NCI-H2196 treated with DMSO at 0.1 percent for 48 hours (cell line): ENCODE results near the gene EMC1.
"Not testable (repeated sequence)": the region's sequence is repeated elsewhere in the genome, so short reads cannot be mapped to it uniquely, and the experiment has no call there.

Source experiments
- DNase-seq: peaks from one replicate; lab custom pipeline; 2025; ENCODE audit not compliant: unreplicated experiment; lab: John Stamatoyannopoulos, UW

EMC1 gene

DNA sequence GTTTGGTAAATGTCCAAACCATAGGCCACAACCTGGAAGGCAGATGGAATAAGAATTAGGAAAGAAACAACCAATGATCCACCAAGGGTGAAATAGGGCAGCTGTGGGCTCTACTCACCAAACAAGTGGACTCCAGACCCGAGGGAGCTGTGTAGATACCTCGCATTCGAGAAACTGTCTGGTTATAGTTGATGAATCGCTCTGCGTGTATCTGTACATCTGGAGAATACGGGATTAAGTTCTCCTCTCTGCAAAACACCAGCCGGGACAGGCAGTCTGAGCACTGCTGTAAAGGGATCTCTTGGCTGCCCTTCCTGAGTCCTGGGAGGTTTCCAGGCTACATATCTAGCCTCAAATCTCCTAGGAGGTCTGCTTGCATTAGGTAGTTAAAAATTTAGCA, 31.9 kb downstream of the EMC1 start:
- DNase-seq = no peak

DNA sequence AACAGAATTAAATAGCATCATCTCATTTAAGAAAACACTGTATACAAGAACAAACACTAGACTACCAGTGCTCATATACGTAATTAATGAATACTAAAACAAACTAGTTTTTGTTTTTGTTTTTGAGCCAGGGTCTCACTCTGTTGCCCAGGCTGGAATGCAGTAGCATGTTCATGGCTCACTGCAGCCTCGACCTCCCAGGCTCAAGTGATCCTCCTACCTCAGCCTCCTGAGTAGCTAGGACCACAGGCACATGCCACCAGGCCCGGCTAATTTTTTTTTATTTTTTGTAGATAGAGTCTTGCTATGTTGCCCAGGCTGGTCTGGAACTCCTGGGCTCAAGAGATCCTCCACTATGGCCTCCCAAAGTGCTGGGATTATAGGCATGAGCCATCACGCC, 34.7 kb downstream of the EMC1 start:
- DNase-seq = not testable (repeated sequence)

DNA sequence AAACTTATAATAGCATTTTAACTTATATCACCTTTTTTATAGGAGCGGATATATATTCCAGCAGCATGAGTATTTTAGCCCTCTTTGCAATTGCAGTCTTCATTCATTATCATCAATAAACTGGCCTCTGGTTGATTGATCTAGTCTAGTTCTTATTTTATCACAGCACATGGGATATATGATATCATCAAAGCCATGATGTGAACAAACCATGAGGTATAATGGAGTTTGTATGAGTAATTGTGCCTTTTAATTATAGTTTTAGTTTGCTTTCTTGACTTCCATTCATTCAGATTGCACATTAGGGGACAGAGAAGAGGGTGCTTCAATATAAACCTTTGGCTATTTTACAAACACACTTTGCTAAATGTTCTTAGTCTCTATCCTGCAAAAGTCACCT, 37.7 kb downstream of the EMC1 start:
- DNase-seq = no peak

DNA sequence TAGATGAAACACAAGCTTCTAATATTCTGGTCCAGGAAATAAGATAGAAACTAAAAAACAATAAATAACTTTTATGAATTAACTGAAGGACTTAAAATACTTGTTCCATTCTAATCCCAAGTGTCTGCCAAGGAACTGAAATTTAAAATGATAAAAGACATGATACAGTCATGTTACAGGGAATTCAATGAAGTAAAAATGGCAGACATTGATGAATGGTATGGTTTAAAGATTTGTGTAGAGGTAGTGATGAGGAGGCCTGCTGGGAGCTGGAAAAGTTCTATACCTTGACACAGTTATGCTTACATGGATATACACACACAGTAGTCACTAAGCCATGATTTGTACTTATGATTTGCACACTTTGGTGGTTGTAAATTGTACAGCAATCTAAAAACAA, 39.2 kb downstream of the EMC1 start:
- no peak for DNase-seq

DNA sequence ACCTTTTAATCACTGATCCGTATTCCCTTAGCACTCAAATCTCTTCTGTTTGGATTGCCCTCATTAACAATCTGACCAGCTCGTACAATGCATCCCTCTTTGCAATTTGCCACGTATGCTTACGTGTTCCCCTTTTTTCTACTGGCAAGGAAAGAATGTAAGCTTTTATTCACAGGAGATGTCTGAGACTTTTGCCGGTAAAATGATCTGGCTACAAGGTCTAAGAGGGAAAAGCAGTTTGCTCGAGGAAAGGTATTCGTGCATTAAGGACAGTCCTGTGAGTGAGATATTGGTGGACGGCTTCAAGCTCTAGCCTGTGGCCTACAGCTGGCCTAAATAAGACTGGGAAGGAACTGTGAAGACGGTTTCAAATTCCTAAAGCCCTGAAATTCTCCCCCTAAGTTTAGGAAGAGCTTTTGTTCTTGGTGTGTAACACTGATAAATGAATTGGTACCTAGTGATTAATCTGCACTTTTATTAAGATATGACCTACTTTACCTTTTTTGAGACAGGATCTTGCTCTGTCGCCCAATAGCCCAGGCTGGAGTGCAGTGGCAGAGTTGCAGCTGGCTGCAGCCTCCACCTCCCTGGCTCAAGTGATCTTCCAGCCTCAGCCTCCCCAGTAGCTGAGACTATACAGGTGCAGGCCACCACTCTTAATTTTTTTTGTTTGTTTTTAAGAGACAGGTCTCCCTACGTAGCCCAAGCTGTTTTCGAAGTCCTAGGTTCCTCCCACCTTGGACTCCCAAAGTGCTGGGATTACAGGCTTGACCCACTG, 40.4 kb downstream of the EMC1 start:
- DNase-seq = no peak

DNA sequence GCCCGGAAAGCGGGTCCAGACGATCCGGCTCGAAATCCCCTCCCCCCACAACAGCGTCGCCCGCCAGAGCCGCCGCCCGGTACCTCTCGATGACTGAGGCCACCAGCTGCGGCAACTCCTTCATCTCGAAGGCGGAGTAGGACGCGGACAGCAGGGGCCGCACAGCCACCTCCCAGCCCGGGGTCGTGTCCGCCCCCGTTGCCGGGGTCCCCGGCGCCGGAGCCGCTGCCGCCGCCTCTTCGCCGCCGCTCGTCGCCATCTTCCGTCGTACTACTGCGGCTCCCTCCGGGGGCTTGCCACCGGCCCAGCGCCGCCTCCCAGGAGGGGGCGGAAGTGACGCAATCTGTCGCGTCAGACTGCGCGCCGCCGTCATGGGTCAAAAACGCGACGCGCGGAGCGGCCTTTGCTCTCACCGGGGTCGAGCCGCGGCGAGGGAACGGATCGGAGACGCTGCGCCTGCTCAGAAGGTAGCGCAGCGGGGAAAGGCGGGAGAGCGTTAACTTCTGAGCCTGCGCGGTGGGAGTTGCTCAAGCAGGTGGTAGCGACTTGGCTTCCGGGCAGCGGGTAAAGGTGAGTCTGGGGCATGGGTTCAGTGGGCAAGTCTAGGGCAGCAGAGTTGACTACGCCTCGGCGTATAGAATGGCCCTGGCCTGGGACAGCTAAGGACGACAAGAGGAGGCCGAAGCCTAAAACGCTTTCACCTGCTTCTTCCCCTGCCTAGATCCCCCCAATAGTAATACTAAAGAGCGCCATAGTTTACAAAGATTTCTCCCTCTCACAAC, 41.1 kb downstream of the EMC1 start, which contains the start of gene UBR4:
TSS of gene UBR4 (minus strand) at position 277 of the 782 bp plus-strand sequence. CDS start at position 259, 18 bp downstream.
- DNase-seq = peak; percentile 94

DNA sequence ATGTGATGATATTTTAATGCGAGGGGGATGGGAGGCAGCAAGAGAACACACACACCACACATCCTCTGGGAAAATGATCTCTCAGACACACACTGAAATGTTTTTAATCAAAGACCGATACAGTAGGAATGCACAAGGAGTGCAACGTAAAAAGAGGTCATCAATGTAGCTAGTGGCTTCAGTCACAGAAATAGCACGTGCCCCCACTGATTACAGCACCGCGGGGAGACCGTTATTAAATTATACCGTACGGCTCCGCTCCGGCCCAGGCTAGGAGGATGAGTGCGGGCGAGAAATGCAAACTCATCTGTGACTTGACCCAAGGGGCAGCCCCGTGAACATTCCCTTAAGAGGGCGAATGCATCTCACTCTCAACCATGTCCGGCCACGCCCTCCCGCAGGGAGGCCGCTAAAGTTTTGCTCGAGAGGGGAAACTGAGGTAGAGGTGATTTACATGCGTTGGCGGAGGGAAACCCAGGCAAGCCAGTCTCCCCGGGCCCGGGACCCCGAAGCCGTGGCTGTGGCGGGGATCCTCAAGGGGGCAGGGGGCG, 41.8 kb downstream of the EMC1 start:
- DNase-seq = no peak

DNA sequence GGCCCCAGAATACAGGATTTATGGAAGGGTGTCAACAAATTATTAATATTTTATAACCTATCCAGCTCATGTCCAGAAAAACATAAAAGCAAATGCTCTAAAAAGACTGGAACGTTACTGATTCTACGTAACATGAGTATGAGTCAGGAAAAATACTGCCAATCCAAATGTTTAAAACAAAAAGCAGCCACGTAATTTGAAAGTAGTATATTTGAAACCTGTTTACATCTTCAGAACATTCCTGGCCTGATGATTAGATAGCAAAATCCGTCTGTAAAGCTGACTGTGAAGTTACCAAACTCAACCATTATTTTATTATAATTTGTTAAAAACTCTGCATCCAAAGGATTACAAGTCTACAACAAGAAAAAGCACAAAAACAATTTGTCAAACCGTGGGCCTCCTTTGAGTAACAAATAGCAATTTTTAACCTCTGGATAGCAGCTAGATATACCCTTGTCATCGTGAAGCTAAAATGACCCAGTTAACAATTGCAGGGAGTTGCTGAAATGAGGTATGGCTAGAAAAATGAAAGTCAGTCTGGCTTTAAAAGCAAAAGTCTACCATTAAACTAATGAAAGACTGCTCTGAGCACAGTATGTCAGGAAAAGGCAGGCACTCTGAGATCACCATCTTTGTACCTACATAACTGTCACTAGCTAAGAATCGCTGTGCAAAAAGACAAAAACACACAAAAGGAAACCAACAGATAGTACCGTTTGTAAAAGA, 42.5 kb downstream of the EMC1 start:
- no peak for DNase-seq

DNA sequence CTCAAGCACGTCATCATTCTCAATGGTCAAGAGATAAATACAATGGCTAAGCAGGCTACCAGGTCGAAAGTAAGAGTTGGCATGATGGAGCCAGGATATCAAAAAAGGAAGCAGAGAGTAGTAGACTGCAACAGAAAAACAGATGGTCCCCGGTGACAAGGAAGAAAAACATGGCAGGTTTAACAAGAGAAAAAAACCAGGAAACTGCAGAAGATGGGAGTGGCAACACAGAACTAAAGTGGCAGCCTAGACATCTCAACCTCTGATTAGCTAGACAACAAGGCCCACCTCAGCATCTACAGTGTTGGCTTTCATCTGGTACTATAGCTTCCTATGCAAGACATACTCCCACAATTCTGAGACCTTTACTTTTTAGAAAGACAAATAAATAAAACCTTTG, 44.4 kb downstream of the EMC1 start:
- no peak for DNase-seq

DNA sequence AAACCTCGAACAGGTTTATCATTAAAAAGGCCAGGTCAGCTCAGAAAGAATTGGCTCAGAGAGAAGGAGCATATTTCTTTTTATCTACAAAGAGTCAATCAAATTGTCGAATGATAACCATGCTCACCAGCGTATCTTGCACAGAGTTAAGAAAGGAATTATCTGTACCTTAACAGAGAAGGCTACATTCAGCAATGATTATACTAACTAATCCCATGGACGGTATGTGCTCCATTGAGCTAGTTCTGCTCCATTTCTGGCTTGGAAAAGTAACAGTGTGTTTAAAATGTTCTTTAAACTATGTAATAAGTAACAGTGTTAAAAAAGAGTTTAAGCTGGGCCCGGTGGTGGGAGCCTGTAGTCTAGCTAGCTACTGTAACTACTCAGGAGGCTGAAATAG, 45.5 kb downstream of the EMC1 start:
- DNase-seq = no peak

DNA sequence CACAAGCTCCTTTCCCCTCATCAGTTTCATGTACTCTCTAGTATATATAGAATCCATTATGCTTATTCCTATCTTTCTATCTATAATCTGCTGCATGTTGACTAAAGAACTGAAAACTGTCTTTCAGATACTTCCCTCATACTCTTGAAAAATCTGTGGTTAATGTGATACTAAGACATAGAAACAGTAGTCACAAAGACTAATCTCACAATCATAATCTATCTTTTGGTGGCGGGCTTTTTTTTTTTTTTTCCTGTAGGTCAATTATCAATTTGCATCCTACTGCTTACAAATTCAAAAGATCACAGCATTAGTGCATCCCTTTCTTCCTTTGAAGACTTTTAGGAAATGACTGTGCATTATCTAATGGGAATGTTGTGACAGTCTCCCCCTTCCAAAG, 45.9 kb downstream of the EMC1 start:
- no peak for DNase-seq

DNA sequence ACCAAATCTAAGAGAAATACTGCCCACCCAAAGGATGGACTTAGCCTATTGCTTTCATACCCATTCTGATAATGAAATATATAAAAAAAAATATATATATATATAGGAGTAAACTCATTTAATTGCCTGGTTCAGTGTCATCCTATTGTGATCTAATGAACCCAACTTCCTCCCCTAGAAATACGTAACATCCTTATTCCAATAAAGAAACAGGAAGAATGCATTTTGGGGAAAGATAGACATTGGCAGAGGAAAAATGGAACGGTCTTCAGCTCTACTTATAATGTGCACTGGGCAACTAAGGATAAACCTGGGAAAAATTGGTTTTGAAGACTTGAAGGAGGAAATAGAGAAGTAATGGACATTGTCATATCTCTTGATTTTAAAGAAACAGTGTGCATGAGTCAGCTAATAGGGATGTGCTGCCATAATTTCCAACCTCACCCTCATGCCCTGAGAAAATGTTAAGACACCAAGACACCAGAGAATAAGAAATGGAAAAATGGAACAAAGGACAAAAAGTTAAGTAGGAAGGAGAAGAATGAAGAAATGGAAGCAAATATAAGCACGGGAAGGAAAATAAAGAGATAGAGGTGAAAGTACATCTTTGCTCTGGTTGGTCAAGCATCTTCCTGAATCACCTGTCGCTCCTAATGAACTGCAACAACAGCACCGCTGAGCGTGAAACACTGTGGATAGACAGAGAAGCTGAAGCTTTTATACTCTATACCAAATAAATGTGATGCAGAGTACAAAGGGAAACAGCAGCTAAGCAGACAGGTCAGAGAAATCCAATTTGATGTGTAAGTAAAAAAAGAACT, 46.7 kb downstream of the EMC1 start:
- no peak for DNase-seq

DNA sequence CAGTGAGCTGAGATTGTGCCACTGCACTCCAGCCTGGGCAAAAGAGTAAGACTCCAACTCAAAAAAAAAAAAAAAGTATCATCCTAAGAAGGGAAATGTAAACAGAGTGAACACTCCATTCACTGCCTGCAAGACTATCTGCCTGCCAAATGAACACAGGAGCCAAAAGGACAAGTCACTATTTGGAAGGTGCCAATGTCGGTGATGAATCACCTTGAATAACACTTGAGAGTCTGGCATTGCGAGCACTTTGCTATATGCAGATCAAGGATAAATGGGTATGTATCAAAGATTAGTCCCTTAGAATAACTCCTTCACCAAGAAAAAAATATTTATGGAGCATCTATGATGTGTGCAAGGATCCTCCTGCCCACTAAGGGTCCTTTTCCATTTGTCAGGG, 47.9 kb downstream of the EMC1 start:
- DNase-seq = peak; percentile 23

DNA sequence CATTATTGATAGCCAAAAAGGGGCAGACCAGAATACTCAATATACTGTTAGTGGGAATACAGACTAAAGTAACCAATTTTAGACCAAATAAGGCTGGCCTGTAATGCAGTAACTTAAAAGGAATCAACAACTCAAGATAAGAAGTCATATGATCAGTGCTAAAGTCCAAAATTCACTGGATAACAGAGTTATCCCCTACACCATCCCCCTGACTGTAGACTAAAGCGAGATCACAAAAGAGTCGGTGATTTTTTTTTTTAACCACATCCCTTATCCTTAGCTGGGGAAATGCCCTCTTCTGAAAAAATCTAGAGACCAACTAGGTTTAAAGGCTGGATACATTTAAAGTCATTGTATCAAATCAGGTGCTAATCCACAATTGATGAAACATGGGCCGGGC, 48.9 kb downstream of the EMC1 start:
- no peak for DNase-seq

DNA sequence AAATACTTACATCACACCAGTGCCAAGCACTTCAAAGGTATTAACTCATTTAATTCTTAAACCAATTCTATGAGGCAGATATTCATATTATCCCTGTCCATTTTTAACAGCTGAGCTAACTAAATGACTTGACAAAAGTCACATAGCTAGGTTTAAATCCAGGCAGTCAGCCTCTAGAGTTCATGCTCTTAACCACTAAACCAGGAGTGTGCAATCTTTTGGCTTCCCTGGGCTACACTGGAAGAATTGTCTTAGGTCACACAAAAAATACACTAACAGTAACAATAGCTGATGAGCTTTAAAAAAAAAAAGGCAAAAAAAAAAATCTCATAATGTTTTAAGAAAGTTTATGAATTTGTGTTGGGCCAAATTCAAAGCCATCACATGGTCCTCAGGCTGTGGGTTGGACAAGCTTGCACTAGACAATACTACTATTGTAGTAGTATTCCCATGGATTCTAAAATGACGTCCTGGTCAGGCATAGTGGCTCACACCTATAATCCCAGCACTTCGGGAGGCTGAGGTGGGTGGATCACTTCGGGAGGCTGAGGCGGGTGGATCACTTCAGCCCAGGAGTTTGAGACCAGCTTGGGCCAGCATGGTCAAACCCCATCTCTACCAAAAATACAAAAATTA, 51.2 kb downstream of the EMC1 start:
- no peak for DNase-seq

DNA sequence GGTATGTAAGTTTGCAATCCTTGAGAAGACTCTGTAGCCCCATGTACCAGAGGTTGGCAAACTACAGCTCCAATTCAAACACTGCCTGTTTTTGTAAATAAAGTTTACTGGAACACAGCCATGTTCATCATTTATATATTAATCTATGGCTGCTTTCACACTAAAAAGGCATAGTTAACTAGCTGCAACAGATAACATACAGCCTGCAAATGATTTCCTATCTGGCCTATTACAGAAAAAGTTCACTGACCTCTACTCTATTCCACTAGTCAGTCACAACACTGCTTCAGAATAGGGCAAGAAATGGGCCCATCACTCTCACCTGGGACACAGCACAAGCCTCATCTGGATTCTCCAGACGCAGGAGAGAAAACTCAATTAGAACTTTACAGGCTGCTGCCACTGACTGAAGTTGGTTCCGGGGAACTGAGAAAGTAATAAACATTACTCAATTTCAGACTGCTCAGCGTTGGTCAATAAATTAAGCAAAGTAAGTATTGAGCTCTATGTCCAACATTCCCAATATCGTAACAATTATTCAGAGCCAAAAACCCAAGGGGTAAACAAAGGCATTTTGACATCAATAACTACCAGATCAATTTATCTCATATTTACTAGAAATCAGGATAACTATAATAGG, 51.9 kb downstream of the EMC1 start:
- DNase-seq = no peak

DNA sequence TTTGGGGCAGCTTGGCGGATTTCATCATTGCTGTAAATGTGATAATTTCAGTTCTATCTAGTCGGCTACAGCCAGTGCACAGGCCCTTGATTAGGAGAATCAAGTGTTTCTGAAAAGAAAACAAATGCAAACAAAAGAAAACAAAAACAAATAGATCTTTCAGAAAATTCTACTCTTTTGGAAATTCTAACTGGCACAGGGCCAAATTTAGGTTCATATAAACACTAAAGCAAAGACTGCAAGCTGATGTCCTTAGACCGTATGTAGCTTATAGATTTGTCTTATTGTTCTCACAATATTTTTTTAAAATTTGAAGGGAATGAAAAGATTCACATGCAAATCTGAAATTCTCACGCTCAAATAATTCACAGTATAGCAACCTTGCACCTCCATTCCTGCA, 52.5 kb downstream of the EMC1 start:
- no peak for DNase-seq

DNA sequence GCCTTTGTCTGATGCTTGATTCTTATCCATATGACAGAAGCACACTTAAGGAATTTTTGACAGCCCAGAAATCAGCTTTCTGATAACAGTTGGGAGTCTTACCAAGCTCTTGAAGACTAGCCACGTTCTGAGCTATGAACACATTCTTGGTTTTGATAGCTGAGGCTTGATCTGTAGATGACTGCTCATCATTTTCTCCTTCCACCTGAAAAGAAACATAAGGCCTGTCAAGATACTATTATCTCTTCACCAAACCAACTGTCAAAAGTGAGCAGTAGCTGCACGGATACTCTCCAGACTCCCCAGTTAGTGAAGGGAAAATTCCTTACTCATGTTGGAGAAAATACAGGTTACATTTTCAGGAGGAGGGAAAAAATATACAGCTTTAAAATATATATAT, 53.5 kb downstream of the EMC1 start:
- DNase-seq = no peak

DNA sequence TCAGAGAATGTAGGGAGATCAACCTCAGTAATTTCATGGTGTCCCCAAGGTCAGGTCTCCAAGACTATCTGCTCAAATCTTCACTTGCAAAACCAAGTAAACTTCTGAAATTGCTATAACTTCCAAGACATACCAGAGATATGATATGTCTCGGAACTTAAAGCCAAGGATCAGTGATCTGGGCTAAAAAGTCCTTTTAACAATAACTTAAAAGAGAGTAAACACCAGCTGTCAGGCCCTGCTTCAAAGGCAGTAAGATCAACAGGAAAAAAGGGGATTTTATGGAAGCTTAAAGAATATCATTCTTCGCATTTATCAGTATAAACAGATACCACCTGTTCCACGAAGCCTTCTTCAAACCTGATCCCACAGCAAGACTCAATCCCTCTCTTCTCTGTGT, 55.0 kb downstream of the EMC1 start:
- no peak for DNase-seq

DNA sequence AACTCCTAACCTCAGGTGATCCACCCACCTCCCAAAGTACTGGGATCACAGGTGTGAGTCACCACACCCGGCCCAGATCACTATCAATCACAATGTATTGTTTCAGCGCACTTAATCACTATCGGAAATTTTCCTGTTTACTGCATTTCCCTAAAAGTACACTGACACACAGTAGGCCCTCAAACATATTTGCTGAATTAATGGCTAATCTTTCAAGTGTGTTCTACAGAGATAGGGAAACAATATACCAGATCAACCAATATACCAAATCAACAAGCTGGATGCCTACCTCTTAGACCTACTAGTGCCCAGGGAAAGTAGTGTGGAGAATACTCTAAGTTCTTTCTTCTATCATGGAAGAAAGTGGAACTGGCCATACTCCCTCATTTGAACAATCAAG, 58.3 kb downstream of the EMC1 start:
- no peak for DNase-seq
